ENCODE data around the gene AK5.

DNA sequence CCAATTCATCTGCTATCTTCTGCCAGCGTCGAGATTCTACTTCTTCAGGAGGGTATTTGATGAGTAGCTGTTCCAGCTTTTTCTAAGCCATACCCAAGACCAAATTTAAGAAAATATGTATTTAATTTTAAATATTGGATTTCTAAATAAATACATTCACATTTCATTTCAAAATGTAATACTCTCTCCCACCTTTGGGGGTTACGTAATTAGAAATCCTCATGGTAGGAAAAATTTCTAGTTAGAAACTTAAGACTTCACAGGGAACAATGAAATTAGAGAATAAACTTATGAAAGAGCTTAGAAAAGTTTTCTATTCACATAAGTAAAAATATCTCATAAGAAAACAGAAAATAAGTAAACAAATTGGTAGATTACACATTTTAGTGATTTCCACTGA lies 297.7 kb downstream of the AK5 start:
- TF ChIP-seq, protein P1, sequence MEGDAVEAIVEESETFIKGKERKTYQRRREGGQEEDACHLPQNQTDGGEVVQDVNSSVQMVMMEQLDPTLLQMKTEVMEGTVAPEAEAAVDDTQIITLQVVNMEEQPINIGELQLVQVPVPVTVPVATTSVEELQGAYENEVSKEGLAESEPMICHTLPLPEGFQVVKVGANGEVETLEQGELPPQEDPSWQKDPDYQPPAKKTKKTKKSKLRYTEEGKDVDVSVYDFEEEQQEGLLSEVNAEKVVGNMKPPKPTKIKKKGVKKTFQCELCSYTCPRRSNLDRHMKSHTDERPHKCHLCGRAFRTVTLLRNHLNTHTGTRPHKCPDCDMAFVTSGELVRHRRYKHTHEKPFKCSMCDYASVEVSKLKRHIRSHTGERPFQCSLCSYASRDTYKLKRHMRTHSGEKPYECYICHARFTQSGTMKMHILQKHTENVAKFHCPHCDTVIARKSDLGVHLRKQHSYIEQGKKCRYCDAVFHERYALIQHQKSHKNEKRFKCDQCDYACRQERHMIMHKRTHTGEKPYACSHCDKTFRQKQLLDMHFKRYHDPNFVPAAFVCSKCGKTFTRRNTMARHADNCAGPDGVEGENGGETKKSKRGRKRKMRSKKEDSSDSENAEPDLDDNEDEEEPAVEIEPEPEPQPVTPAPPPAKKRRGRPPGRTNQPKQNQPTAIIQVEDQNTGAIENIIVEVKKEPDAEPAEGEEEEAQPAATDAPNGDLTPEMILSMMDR (IDR thresholded peaks at IDR 0.05) = no peak
- no peak for TF ChIP-seq POLR2A (IDR thresholded peaks at IDR 0.05)

Data from suprapubic skin (tissue), 3 donors.